ENCODE data around the gene PLP2. TPM values are rescaled to one million over a fixed set of nuclear protein-coding genes. Genes with fewer than 3 reads are reported as not detected.

The PLP2 gene
- total RNA-seq, 2 donors from 2014 or later: 1.9 to 2.0 TPM

- Histone ChIP-seq H3K4me3 (ENCODE audit: low read length) (no peak overlapping the region), H3K9me3 (ENCODE audit: control insufficient read depth, low read length) (no peaks in the 10 kb centered on the region), H3K36me3 (ENCODE audit: control insufficient read depth, insufficient read depth, low read length) (no peaks in the 10 kb centered on the region), H3K4me1 (ENCODE audit: control insufficient read depth, insufficient read depth, low read length) (no peaks in the 10 kb centered on the region), H3K9ac (ENCODE audit: extremely low read depth, low read length, poor library complexity, severe bottlenecking) (no peak overlapping the region), H3K27ac (ENCODE audit: low read depth, low read length) (no peak overlapping the region), H3K27me3 (ENCODE audit: control insufficient read depth, insufficient read depth, low read length, poor library complexity, severe bottlenecking) (peaks cover 6% of the 10 kb centered on the region)
- Mint-ChIP-seq H3K4me3 (no peak overlapping the region), H3K36me3 (ENCODE audit: low read depth) (no peaks in the 10 kb centered on the region), H3K9me3 (peaks cover 46% of the 10 kb centered on the region), H3K27ac (no peak overlapping the region), H3K4me1 (no peaks in the 10 kb centered on the region), H3K27me3 (ENCODE audit: insufficient read depth) (peaks cover 4% of the 10 kb centered on the region)
- TF ChIP-seq, protein P1, sequence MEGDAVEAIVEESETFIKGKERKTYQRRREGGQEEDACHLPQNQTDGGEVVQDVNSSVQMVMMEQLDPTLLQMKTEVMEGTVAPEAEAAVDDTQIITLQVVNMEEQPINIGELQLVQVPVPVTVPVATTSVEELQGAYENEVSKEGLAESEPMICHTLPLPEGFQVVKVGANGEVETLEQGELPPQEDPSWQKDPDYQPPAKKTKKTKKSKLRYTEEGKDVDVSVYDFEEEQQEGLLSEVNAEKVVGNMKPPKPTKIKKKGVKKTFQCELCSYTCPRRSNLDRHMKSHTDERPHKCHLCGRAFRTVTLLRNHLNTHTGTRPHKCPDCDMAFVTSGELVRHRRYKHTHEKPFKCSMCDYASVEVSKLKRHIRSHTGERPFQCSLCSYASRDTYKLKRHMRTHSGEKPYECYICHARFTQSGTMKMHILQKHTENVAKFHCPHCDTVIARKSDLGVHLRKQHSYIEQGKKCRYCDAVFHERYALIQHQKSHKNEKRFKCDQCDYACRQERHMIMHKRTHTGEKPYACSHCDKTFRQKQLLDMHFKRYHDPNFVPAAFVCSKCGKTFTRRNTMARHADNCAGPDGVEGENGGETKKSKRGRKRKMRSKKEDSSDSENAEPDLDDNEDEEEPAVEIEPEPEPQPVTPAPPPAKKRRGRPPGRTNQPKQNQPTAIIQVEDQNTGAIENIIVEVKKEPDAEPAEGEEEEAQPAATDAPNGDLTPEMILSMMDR (conservative IDR thresholded peaks at IDR 0.05): no peak
- DNase-seq: no peak
- whole genome bisulfite sequencing, 2 experiments (ENCODE audit: insufficient coverage in 1 of 2, insufficient read length in 1 of 2): 60 to 92% methylated on average over 1 to 6 of the region's 6 CpGs
Measured at GRCh38 chrX:49204017-49204416, 32.3 kb downstream of the PLP2 start.

- DNase-seq: no peak
- no peak overlapping the region for H3K9ac ChIP-seq (ENCODE audit: extremely low read depth, low read length, poor library complexity, severe bottlenecking)
- H3K36me3 ChIP-seq (ENCODE audit: control insufficient read depth, insufficient read depth, low read length): no peaks in the 10 kb centered on the region
- H3K27ac ChIP-seq (ENCODE audit: low read depth, low read length): no peak overlapping the region
- peaks cover 50% of the 10 kb centered on the region for H3K9me3 Mint-ChIP-seq
- TF ChIP-seq, protein P1 (conservative IDR thresholded peaks at IDR 0.05): no peak
- H3K4me1 Mint-ChIP-seq: no peaks in the 10 kb centered on the region
- no peak overlapping the region for H3K4me3 ChIP-seq (ENCODE audit: low read length)
- no peaks in the 10 kb centered on the region for H3K9me3 ChIP-seq (ENCODE audit: control insufficient read depth, low read length)
- no peaks in the 10 kb centered on the region for H3K27me3 Mint-ChIP-seq (ENCODE audit: insufficient read depth)
- no peaks in the 10 kb centered on the region for H3K4me1 ChIP-seq (ENCODE audit: control insufficient read depth, insufficient read depth, low read length)
- H3K4me3 Mint-ChIP-seq: no peak overlapping the region
- H3K36me3 Mint-ChIP-seq (ENCODE audit: low read depth): no peaks in the 10 kb centered on the region
- WGBS, 2 experiments (ENCODE audit: insufficient coverage in 1 of 2, insufficient read length in 1 of 2): 60 to 77% methylated on average over 1 to 3 of the region's 4 CpGs
- no peak overlapping the region for H3K27ac Mint-ChIP-seq
- no peaks in the 10 kb centered on the region for H3K27me3 ChIP-seq (ENCODE audit: control insufficient read depth, insufficient read depth, low read length, poor library complexity, severe bottlenecking)
Measured at GRCh38 chrX:49204709-49205108, 33.0 kb downstream of the PLP2 start.

GRCh38 chrX:49205443-49205842, 33.7 kb downstream of the PLP2 start:
- Histone ChIP-seq H3K9me3 (ENCODE audit: control insufficient read depth, low read length) (no peaks in the 10 kb centered on the region), H3K36me3 (ENCODE audit: control insufficient read depth, insufficient read depth, low read length) (no peaks in the 10 kb centered on the region), H3K27me3 (ENCODE audit: control insufficient read depth, insufficient read depth, low read length, poor library complexity, severe bottlenecking) (no peaks in the 10 kb centered on the region), H3K4me1 (ENCODE audit: control insufficient read depth, insufficient read depth, low read length) (no peaks in the 10 kb centered on the region), H3K9ac (ENCODE audit: extremely low read depth, low read length, poor library complexity, severe bottlenecking) (no peak overlapping the region), H3K27ac (ENCODE audit: low read depth, low read length) (no peak overlapping the region), H3K4me3 (ENCODE audit: low read length) (no peak overlapping the region)
- Mint-ChIP-seq H3K27me3 (ENCODE audit: insufficient read depth) (no peaks in the 10 kb centered on the region), H3K27ac (no peak overlapping the region), H3K4me1 (no peaks in the 10 kb centered on the region), H3K4me3 (no peak overlapping the region), H3K36me3 (ENCODE audit: low read depth) (no peaks in the 10 kb centered on the region), H3K9me3 (peaks cover 53% of the 10 kb centered on the region)
- TF ChIP-seq, protein P1 (conservative IDR thresholded peaks at IDR 0.05): no peak
- no peak for DNase-seq
- WGBS, 2 experiments (ENCODE audit: insufficient coverage in 1 of 2, insufficient read length in 1 of 2): 88 to 100% methylated on average over 1 to 11 of the region's 13 CpGs

All from endodermal cell (in vitro differentiated cells).